Activated effector memory CD4-positive, alpha-beta T cell treated with anti-CD3 and anti-CD28 coated beads, Interleukin-2, amount 50 U/mL, for 16 hours (primary cell): ENCODE data around the gene SLC38A10.
"Not testable (repeated sequence)": the region's sequence is repeated elsewhere in the genome, so short reads cannot be mapped to it uniquely, and the experiment has no call there.

Source experiments
- DNase-seq: peaks from one replicate; pipeline ENCODE4 v3.0.0-alpha.2; 2020

SLC38A10 gene

DNA sequence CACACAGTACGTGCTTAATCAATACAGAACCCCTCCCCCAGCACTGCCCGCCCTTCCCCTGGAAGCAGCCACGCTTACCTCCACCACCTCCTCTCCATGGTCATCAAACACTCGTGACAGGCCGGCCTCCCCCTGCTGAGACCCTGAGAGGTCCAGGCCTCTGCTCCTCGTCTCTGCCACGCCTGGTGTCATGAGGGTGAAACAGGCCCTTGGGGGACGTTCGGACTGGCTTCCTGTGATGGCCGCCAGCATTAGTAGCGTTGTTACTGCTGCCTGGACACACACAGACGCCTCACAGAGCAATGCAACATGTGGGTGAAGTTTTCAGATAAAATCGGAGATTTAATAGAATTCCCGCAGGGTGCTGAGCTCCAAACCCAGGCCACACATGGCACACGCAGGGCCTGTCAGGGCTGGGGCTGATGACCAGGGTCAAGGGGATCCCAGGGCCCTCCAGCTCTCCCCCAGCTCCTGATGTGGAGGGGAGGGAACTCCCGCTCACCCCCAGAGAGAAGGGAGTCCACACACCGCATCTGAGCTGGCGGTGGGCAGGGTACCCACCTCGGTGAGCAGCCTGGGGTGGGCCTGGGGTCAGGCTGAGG, 15.9 kb upstream of the SLC38A10 start:
- no peak for DNase-seq

DNA sequence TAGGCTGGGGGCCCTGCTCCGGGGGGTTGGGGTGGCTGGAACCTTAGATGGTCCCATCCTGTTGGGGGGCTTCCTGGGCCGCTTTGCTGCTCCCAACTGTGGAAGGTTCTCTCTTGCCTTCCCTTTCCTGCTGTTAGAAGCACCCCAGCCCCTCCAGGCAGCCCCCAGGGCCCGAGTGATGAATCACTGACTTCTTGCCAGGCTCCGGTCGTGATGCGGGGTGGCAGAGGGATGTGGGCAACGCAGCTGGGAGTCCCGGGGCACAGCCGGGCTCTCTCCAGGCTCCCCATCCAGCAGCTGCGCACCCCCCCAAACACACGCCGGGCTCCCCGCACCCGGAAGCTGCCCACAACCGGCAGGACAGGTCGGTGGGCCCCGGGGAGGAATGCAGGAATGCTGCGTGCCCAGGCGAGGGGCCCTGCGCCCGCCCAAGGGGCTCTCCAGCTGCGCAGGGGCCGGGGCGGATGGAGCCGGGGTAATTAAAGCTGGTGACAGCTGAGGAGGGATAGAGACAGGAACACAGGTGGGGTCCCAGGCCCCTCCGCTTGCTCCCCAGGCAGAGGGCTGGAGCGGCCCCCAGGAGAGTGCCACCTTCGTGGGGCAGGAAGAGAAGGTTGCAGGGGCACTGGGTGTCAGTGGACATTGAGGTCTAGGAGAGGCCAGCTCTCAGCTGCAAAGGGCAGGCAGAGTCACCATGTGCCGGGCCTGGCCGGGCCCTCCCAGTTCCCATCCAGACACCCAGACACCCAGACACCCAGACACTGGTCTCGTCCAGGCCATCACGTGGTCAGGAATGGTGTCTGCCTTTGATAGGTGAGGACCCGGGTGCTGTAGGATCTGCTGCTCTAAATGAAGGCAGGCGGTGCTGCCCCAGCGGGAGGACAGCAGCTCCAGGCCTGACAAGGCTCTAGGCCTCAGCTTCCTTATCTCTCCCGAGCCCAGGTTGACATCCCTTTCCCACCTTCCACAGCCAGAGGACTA, 15.0 kb upstream of the SLC38A10 start:
- DNase-seq: no peak

DNA sequence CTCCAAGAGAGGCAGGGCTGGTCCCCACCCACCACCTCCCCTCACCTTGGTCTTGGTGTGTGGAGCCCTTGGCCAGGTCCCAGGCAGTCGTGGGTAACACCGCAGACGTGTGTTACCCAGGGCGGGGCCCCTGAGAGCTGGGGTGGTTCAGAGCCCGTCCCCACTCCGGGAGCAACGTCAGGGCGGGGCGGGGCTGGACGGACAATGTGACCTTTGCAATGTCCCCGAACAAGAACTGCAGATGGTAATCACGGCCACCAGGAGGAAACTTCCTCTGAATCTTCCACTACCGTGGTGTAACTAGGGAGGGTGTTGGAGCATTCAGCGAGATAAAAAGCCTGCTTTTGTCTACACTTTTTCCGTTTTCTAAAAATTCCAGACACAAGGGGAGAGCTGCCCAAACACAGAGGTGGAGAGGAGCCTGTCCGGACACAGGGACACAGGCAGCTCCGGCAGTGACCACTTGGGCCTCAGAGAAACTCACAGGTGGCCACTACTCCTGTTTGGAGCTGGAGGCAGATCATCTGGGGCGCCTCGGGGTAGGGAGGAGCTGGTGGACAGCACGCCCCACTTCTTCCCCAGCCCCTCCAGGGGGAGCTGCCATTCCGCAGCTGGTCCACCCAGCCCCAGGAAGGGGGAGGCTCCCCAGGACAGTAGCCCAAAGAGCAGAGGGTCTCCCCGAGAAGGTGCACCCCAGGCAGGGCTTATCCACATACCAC, 14.2 kb upstream of the SLC38A10 start:
- no peak for DNase-seq

DNA sequence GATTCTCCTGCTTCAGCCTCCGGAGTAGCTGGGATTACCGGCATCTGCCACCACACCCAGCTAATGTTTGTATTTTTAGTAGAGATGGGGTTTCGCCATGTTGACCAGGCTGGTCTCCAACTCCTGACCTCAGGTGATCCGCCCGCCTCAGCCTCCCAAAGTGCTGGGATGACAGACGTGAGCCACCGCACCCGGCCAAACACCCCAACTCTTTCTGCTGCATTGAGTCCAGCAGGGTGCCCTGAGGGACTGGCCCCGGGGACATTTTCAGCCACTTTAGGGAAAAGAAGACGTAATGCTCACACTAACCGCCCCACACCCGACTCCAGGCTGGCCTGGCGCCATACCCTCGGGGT, 13.7 kb upstream of the SLC38A10 start:
- not testable (repeated sequence) for DNase-seq

DNA sequence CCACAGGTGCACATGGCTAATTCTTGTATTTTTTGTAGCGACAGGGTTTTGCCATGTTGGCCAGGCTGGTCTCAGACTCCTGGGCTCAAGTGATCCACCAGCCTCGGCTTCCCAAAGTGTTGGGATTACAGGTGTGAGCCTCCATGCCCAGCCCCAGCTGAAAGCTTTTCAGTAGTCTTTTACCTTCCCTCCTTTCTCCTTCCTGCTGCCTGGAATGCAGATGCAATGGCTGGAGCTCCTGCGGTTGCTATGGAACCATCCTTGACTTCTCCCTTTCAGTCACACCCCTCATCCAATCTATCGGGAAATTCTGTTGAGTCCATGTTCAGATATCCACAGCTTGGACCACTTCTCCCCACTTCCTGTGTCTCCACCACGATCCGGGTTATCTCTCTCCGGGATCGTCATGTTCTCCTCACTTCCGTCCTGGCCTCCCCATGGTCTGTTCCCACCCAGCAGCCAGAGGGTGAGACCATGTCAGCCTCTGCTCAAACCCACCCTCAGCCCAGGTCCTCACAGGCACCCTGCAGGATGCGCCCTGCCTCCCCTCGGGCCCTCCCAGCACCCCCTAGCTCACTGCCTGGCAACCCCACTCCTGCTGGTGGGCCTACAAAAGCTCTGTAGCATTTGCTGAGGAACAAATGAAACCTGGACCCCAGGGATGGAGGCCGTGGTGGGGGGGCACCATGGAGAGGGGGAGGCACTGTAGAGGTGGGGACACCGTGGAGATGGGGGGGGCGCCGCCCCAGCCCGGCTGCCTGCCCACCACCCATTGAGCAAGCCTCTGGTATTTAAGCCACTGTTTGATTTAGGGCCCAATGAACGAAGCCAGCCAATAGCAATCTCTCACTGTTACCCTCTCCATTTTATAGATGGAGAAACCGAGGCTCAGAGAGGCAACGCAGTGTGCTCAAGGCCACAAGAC, 12.8 kb upstream of the SLC38A10 start:
- no peak for DNase-seq

DNA sequence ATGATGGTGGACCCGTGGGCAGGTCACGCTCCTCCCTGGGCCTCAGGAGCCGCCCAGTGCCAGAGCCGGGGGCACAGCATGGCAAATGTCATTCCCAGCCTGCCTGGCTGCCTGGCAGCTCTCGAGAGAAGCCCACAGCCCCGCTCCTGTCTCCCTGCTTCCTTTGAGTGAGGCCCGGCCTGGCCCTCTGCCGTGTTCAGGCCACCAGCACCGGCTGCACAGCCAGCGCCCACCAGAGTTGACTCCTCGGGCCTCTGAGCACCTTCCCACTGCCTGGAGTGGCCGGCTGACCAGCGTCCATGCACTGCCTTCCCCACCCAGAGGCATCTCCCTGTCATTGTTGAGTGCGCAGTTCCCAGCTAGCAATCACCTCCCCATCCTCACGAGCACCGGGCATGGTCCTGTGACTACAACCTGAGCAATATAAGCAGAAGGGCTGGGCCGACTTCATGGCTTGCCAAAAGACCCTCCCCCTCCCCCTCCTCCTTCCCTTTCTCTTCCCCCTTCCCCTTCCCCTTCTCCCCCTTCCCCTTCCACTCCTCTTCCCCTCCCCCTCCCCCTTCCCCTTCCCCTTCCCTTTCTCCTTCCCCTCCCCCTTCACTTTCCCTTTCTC, 11.9 kb upstream of the SLC38A10 start:
- DNase-seq: no peak

DNA sequence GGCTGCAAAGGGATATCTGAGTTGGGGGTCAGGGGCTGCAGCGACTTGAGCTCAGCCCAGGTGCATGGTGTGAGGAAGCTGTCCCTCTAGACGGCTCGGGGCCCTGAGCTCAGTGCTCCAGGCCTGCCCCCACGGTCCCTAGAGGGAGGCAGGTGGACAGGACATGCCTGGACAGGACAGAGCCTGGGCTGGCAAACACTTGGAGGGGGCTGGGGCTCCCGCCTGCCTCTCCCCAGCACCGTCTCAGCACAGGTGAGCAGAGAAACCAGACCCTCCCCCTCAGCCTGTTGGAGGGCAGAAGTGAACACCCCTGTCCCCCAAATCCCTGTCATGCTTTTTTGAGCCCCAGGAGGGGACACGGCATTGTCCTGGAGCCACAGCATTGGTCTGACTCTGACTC, 11.4 kb upstream of the SLC38A10 start:
- no peak for DNase-seq

DNA sequence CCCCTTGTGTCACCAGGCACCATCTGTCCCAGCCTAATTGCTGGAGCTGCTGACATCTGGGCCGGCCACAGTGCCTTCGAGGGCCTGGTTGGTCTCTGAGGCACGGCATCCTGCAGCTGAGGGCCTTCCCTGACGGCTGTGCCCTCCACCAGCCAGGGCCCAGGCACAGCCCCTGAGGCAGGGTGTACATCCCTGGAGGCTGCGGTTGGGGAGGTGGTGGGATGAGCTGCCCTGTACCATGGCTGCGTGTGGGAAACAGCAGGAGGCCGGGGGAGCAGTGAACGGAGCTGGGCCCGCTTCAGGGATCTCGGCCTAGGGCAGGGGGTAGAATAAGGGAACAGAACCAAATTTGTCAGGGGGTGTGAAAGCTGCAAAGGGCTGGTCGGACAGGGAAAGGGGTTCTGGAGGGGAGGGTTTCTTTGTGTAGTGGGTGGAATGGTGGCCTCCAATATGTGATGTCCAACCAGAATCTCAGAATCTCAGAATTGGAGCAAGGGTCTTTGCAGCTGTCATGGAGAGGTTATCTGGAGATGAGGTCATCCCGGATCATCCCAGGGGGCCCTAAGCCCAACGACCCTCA, 10.0 kb upstream of the SLC38A10 start:
- DNase-seq: no peak

DNA sequence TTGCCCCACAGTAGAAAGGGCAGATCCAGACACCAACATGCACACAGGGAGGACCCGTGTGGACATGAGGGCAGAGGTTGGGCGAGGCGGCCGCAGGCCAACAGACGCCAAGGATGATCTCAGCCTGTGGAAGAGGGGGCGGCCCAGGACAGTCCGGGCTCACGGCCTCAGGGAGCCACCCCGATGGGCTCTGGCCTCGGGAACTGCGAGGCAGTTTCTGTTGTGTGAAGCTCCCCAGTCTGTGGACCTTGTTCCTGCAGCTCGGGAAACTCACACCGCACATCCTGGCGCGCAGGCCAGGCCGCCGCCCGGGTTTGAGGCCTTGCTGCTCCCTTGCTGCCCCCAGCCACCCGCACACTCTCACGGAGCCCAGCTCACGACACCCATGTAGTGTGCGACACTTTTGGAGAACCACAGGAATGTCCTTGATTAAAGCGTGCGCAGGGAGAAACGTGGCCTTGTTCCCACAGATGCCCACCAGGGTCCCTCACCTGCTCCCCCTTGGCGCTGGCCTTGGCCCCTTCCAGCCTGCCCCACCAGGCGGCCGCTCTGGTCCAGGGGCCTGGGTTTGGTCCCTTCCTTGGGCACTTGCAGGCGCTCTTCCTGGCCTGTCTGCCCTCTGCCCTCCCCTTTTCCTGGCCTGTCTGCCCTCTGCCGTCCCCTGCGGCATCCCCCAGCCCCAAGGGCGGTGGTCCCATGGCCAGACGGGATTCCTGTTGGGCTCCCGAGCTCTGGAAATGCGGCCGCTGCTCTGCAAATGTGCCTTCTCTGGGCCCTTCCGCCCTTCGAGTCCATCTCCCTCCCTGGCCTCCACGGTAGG, 9.3 kb upstream of the SLC38A10 start:
- DNase-seq: no peak

DNA sequence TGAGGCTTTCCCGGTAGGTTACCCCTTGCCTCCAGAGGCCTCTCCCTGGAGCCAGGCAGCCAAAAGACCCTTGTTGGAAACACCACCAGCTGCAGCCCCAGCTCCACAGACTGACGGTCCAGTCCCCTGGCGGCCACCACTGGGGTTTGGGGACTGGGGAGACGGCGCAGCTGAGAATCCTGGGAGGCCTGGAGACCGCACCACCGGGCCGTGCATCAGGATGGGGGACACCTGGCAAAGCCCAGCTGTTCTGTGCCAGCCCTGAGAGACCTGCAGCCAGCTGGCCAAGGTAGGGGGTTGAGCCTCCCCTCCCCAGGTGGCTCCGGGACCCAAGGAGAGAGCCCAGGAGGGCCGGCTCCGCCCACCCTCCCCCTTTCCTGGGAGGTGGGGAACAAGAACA, 8.3 kb upstream of the SLC38A10 start:
- no peak for DNase-seq

DNA sequence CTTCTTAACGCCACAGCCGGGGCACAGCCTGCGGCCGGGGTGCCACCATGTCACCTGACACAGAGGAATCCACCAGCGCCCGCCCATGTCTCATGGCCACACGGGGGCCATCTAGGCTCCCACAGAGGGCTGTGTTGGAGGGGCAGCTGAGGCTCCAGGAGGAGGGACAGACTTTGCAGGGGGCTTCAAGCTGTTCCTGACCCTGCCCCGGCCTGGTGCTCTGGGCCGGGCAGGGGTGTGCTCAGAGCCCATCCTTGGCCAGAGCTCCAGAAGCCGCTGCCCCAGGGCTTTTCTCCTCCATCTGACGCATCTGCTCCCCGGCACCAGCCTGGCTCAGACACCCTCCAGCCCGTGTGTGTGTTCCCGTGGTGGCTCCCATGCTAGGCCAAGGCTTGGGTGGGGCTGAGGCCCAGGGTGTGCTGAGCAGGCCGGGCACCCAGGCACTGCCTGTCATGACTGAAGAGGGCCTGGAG, 7.8 kb upstream of the SLC38A10 start:
- DNase-seq: no peak

DNA sequence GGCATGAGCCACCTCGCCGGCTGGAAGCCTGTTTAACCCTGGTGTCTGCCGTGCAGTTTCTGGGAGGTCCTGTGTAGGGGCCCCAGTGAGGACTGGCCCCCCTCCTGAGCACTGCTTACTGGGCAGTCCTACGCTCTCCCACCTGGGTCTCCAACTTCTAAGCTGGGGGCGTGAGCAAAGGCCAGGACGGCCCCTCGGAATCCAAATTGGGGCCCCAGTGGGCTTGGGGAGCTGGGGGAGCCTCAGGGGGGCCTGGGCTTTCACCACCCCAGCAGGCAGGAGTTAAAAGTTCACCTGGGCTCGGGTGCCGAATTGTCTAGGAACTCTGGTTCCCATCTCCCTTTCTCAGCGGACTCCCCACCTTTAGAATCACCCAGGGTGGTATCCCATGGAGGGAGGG, 7.2 kb upstream of the SLC38A10 start:
- no peak for DNase-seq

DNA sequence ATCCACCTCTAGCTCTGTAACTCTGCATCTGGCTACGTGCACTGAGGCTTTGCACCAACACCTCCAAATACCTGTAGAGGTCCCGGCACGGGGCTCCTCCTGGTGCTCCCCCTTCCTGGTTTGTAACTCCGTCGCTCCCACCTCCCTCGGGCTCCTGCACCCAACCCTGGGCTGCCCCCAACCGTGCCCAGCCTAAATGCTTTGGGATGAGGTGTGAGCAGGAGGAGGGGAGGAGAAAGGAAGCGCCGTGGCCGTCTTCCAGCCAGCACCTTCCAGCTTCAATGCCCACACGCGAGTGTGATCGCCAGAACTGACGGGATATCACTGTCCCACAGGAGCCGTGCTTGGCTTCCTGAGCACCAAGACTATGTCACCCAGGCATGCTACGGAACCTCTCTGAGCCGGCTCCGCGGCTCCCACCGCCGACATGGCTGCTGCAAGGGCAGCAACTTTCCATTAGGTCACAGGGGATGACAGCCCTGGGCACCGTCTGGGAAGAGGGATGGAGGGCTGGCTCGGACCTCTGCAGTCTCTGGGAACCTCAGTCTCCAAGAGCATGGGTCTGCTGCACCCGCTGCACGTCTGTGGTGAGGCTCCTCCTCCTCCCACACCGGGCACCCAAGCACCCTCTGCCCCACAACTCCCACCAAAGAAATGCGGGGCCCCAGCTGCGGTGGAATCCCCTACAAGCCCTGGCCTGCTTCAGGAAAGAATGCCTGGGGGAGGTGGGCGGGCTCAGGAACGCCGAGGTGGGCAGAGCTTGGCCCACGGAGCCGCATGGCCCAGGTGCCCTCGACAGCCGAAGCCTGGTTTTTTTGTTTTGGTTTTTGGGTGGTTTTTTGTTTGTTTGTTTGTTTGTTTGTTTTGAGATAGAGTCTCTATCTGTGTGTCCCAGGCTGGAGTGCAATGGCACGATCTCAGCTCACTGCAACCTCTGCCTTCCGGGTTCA, 6.4 kb upstream of the SLC38A10 start:
- no peak for DNase-seq

DNA sequence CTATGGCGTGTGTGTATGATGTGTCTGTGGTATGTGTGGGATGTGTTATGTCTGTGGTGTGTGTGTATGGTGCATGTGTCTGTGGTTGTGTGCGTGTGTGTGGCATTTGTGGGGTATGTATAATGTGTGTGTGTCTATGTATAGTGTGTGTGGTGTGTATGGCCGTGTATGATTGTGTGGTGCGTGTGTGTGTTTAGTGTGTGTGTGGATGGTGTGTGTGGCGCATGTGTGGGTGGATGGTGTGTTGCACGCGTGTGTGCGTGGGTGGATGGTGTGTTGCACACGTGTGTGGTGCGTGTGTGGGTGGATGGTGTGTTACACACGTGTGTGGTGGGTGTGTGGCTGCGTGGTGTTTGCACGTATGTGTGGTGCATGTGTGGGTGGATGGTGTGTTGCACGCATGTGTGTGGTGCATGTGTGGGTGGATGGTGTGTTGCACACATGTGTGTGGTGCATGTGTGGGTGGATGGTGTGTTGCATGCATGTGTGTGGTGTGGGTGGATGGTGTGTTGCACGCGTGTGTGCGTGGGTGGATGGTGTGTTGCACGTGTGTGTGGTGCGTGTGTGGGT, 5.6 kb upstream of the SLC38A10 start:
- DNase-seq: no peak

DNA sequence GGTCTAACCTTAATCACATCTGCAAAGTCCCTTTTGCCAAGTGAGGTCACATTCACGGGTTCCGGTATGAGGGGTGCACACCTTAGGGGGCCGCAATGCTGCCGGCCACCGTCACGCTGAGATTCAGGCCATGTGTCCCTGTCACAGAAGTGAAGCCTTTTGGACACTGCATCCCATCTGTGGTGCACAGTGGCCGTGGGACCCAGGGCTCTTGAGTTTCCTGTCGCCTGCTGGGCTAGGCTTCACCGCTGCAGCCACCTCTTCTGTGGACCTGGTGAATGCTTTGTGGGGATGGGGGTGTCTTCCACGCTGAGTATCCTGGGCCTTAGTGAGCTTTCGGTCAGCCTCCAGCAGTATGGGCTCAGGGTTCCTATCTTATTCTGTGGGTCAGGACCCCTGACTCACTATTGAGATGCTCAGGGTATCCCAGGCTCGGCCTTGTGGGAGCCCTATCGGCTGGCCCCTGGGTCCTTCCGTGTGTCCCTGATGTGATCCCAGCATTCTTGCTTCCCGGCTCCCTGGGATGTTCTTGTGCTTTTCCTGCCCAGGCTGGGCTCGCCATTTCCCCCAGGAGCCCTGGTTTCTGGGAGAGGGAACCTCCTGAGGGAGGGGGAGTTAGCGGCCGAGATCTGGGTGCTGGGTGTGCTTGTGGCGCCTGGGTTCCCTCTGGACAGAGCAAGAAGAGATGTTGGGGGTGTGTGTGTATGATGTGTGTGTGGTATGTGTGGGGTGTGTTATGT, 4.9 kb upstream of the SLC38A10 start:
- no peak for DNase-seq

DNA sequence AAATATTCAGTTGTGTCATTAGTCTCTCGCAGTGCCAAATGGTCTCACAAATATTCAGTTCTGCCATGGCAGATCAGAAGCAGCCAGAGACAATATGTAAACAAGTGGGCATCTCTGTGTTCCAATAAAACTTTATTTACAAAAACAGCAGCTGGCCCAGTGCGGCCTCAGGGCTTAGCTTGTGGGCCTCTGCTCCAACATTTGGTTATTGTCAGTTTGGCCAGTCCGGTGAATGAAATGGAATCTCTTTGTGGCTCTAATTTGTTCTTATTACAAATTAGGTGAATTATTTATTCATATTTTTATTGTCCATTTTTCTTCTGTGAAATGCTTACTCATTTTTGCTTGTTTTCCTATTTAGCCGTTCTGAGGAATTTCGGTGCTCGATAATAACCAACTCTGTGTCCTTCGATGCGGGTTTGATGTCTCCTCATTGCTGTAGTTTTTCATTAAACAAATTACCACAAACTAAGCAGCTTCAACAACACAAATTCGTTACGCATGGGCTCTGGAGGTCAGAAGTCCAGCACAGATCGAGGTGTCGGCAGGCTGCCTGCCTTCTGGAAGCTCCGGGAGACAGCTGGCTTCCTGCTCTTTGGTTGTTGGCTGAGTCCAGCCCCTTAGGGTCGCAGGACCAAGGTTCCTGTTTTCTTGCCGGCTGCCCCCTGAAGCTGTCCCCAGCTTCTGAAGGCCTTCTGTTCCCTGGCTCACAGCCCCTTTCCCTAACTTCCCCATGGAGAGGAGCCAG, 4.1 kb upstream of the SLC38A10 start:
- DNase-seq: no peak

DNA sequence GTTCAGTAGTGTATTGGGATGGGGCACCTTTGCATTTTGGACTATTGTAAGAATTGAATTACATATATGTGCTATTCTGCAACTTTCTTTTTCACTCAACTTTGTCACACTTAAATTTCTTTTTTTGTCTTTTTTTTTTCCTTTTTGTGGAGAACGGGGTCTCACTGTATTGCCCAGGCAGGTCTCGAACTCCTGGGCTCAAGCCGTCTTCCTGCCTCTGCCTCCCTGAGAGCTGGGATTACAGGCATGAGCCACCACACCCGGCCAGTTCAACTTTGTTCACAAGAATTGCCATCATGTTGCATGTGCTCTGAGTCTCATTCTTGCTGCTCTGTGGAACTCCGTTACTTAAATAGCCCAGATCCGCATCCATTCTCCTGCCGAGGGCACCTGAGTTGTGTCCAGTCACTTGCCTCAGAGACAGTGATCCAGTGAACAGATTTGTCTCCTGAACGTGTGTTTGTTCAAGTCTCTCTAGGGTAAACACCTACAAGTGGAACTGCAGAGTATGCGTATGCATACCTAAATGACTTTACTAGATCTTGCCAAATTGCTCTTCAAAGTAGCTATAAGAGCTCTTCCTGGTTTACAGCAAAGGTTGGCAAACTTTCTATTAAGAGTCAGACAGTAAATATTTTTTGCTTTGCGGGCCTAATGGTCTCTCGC, 3.4 kb upstream of the SLC38A10 start:
- no peak for DNase-seq
